Panc1 (cell line): Measurements from ENCODE around the gene FRMD1. TPM values are rescaled to one million over a fixed set of nuclear protein-coding genes. Genes with fewer than 3 reads are reported as not detected.

Experiments used
- ATAC-seq: fragments of 200-7000 bp; cut with Tn5 transposase; 2 replicates; pipeline ENCODE4 v1.9.1; 2020; ENCODE audit warnings: mild to moderate bottlenecking, moderate library complexity
- BruUV-seq: library from RNA; stranded (reverse); fragments of 400-500 nt; replicated peaks from 2 replicates; lab custom pipeline; 2021; lab: Mats Ljungman, UMichigan
- CTCF ChIA-PET: fragments of 300-600 bp; sonication (Branson Sonifier 250); formaldehyde crosslinking; loops from one replicate; lab custom pipeline; 2022; ENCODE audit warnings: antibody characterized with exemption; lab: Charles Lee
- POLR2A ChIA-PET: fragments of 300-600 bp; sonication (Branson Sonifier 250); formaldehyde crosslinking; loops from one replicate; lab custom pipeline; 2022; ENCODE audit warnings: antibody characterized with exemption; lab: Charles Lee
- DNase-seq: peaks from one replicate; pipeline ENCODE4 v3.0.0-alpha.2; 2010; ENCODE audit warnings: low read depth, low spot score
- H3K27ac ChIP-seq: 2 replicates; pipeline ENCODE4 v1.5.1; 2011; ENCODE audit warnings: mild to moderate bottlenecking, low read length, inconsistent platforms
- H3K27me3 ChIP-seq: fragments of 200-500 bp; sonication (Bioruptor generic); 2 replicates; pipeline ENCODE4 v1.6.0; 2014; ENCODE audit warnings: low read length, inconsistent platforms; ENCODE audit not compliant: control insufficient read depth, insufficient read depth
- H3K36me3 ChIP-seq: fragments of 200-500 bp; sonication (Bioruptor generic); 2 replicates; pipeline ENCODE4 v1.5.1; 2014; ENCODE audit warnings: inconsistent platforms, mild to moderate bottlenecking, low read length, moderate library complexity; ENCODE audit not compliant: control insufficient read depth, insufficient read depth
- H3K4me1 ChIP-seq: 2 replicates; pipeline ENCODE4 v1.5.1; 2011; ENCODE audit warnings: inconsistent platforms, mild to moderate bottlenecking, low read length, moderate library complexity; ENCODE audit not compliant: control insufficient read depth, insufficient read depth
- H3K4me3 ChIP-seq, 2 experiments: 2 replicates each; pipeline ENCODE4 v1.5.1; 2011 to 2012; ENCODE audit warnings: low read depth in 2 of 2, low read length in 2 of 2, mild to moderate bottlenecking in 2 of 2, inconsistent platforms in 1 of 2, moderate library complexity in 1 of 2
- H3K9me3 ChIP-seq: fragments of 200-500 bp; sonication (Bioruptor generic); 2 replicates; pipeline ENCODE4 v1.5.1; 2014; ENCODE audit warnings: low read depth, mild to moderate bottlenecking, inconsistent platforms, low read length, moderate library complexity; ENCODE audit not compliant: control insufficient read depth, insufficient read depth
- POLR2AphosphoS5 ChIP-seq: IDR thresholded peaks from 2 replicates; pipeline ENCODE4 v1.6.1; 2012; ENCODE audit warnings: mild to moderate bottlenecking, low read depth, low read length, moderate library complexity
- SIN3A ChIP-seq: IDR thresholded peaks from 2 replicates; pipeline ENCODE4 v1.6.1; 2012; ENCODE audit warnings: low read depth, mild to moderate bottlenecking, low read length, moderate library complexity, borderline replicate concordance; ENCODE audit not compliant: insufficient read depth
- TCF7L2 ChIP-seq: IDR thresholded peaks from 2 replicates; pipeline ENCODE4 v1.6.1; 2011; ENCODE audit warnings: mild to moderate bottlenecking, low read depth, low read length, inconsistent platforms
- in situ Hi-C: cut with HindIII; loops from 2 replicates; pipeline ENCODE4 v1.10.0; 2016; ENCODE audit warnings: low sequenced_read_pairs, low pct_unique_long_range_greater_than_20kb
- intact Hi-C: fragments of 100-400 bp; cut with micrococcal nuclease; formaldehyde crosslinking; loops from one replicate; pipeline ENCODE4 v1.10.0; 2022; ENCODE audit not compliant: unreplicated experiment
- total RNA-seq: library from RNA; stranded (reverse); gene quantifications from one replicate; pipeline ENCODE4 v1.2.1, GENCODE V29; 2021; ENCODE audit not compliant: unreplicated experiment
- TF ChIP-seq, protein P1 (sequence below), 2 experiments: IDR thresholded peaks; 2 replicates each; pipeline ENCODE4 v1.6.1; 2011 to 2012; ENCODE audit warnings: low read depth in 2 of 2, control low read depth in 1 of 2, low read length in 1 of 2, mild to moderate bottlenecking in 1 of 2, moderate library complexity in 1 of 2; ENCODE audit not compliant: insufficient read depth in 1 of 2
- TF ChIP-seq, protein P2 (sequence below): fragments of 450-650 bp; IDR thresholded peaks from 2 replicates; pipeline ENCODE4 v1.5.1; 2017; ENCODE audit warnings: mild to moderate bottlenecking

Gene FRMD1
- total RNA-seq, 1 experiment from 2014 or later = 0.15 TPM

DNA sequence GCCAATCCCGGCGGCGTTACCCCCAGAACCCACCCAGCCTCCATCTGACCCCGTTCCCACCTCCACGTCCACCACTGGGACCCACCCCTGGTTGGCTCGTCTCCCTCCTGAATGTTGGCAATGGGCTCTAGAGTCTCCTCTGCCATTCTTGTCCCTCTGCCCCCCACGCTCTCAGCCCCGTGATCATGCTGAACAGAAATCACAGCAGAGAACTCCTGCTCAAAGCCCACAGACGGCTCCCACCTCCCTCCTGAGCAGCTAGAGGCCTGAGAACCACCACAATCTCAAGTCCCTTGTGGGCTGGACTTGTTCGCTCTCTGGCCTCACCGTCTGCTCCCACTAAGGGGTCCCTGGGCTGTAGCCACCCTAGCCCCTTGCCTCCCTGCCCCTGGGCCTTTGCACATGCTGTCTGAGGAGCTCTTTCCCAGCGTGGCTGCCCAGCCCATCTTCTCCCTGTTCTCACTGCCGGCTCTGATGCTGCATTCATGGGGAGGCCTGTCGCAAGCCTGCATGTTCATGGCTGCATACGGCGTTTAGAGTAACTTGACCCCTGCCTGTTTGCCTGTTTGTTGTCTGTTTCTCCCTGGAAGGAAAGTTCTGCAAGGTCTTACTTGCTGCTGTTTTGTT lies 11.2 kb upstream of the FRMD1 start:
- TF ChIP-seq, protein P1, sequence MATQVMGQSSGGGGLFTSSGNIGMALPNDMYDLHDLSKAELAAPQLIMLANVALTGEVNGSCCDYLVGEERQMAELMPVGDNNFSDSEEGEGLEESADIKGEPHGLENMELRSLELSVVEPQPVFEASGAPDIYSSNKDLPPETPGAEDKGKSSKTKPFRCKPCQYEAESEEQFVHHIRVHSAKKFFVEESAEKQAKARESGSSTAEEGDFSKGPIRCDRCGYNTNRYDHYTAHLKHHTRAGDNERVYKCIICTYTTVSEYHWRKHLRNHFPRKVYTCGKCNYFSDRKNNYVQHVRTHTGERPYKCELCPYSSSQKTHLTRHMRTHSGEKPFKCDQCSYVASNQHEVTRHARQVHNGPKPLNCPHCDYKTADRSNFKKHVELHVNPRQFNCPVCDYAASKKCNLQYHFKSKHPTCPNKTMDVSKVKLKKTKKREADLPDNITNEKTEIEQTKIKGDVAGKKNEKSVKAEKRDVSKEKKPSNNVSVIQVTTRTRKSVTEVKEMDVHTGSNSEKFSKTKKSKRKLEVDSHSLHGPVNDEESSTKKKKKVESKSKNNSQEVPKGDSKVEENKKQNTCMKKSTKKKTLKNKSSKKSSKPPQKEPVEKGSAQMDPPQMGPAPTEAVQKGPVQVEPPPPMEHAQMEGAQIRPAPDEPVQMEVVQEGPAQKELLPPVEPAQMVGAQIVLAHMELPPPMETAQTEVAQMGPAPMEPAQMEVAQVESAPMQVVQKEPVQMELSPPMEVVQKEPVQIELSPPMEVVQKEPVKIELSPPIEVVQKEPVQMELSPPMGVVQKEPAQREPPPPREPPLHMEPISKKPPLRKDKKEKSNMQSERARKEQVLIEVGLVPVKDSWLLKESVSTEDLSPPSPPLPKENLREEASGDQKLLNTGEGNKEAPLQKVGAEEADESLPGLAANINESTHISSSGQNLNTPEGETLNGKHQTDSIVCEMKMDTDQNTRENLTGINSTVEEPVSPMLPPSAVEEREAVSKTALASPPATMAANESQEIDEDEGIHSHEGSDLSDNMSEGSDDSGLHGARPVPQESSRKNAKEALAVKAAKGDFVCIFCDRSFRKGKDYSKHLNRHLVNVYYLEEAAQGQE (IDR thresholded peaks at IDR 0.05; ENCODE audit: insufficient read depth in 1 of 2, low read depth in 2 of 2, low read length in 1 of 2) = no peak

DNA sequence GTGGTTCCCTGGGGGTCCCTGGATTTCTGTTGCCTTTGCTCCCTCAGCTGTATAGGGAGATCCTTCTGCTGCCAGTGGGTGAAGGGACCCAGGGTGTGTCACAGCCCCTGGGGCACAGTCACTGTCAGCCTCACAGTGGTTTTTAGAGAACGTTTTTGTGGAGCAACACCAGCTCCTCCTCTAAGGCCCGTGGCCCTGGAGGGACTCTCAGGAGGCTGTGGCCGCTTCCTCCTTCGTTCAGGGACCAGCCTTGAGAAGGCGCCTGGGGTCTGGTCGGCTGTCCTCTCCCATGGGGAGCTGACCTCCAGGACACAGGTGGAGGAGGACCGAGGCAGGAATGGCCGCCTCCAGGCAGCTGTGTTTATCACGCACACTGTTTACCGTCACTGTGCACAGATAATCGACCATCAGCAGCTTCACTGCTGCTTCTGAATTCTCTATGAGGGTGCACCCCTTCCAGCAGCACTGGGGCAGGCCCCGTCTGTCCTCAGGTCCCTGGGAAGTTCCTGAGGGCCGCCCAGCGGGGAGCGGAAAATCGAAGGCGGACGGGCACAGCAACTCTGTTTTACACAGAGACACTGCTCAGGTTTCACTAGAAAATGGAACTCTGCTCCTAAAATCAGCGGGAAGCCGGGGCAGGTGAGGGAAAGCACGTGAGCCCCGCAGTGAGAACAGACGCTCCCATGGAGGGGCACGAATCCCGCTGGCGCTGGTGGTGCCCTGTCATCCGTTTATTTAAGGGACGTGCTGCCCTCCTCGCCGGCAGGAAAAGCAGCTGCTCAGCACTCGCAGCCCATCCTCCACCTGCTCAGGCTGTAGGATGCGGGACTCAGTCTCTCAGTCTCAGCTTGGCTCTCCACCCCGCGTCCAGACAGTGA lies 10.4 kb upstream of the FRMD1 start:
- 0 out of 2 replicates have a peak overlapping the region, but pooled peaks have one; percentile 21 for H3K27ac ChIP-seq
- H3K36me3 ChIP-seq = no peaks in the 10 kb centered on the region
- in situ Hi-C loops (no loop called here), intact Hi-C loops (no loop called here)
- ATAC-seq = 0 out of 2 replicates have a peak, but pooled peaks have one; percentile 2
- TF ChIP-seq POLR2AphosphoS5 (no peak), TCF7L2 (no peak), SIN3A (no peak)
- TF ChIP-seq, protein P1 (IDR thresholded peaks at IDR 0.05; ENCODE audit: insufficient read depth in 1 of 2, low read depth in 2 of 2, low read length in 1 of 2) = no peak
- TF ChIP-seq, protein P2, sequence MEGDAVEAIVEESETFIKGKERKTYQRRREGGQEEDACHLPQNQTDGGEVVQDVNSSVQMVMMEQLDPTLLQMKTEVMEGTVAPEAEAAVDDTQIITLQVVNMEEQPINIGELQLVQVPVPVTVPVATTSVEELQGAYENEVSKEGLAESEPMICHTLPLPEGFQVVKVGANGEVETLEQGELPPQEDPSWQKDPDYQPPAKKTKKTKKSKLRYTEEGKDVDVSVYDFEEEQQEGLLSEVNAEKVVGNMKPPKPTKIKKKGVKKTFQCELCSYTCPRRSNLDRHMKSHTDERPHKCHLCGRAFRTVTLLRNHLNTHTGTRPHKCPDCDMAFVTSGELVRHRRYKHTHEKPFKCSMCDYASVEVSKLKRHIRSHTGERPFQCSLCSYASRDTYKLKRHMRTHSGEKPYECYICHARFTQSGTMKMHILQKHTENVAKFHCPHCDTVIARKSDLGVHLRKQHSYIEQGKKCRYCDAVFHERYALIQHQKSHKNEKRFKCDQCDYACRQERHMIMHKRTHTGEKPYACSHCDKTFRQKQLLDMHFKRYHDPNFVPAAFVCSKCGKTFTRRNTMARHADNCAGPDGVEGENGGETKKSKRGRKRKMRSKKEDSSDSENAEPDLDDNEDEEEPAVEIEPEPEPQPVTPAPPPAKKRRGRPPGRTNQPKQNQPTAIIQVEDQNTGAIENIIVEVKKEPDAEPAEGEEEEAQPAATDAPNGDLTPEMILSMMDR = no peak
- BruUV-seq = no TSS peak
- H3K4me1 ChIP-seq = peaks cover 18% of the 10 kb centered on the region
- H3K9me3 ChIP-seq = no peaks in the 10 kb centered on the region
- POLR2A ChIA-PET = no interaction called here
- CTCF ChIA-PET = interaction anchor here (0.5 kb wide), 1 partner anchor 29 kb away, joined by 5 read pairs; no protein-coding TSS in a partner anchor
- no peaks in the 10 kb centered on the region for H3K27me3 ChIP-seq
- H3K4me3 ChIP-seq = no peak overlapping the region
- DNase-seq = no peak

More for the DNA sequence above, 11.2 kb upstream of the FRMD1 start:
- POLR2A ChIA-PET = no interaction called here
- peaks cover 18% of the 10 kb centered on the region for H3K4me1 ChIP-seq
- H3K9me3 ChIP-seq = no peaks in the 10 kb centered on the region
- CTCF ChIA-PET = no interaction called here
- BruUV-seq = no TSS peak
- DNase-seq = no peak
- H3K36me3 ChIP-seq = no peaks in the 10 kb centered on the region
- no peak overlapping the region for H3K27ac ChIP-seq
- no peak overlapping the region for H3K4me3 ChIP-seq
- H3K27me3 ChIP-seq = no peaks in the 10 kb centered on the region
- no peak for ATAC-seq
- in situ Hi-C loops (no loop called here), intact Hi-C loops (no loop called here)
